OCI-LY3 (cell line): ENCODE data around the gene MXRA8.

Source experiments
- H2AFZ ChIP-seq: fragments of 200-600, 300-600 bp; shearing (Covaris generic); 2 replicates; pipeline ENCODE4 v1.6.0; 2014; ENCODE audit warnings: antibody characterized with exemption, low read depth, low read length
- H3K27ac ChIP-seq: fragments of 200-600, 300-600 bp; sonication (generic); 2 replicates; pipeline ENCODE4 v1.5.1; 2014; ENCODE audit warnings: mild to moderate bottlenecking, low read length, moderate library complexity, mixed read lengths
- H3K27me3 ChIP-seq: fragments of 200-600, 300-600 bp; sonication (generic); 2 replicates; pipeline ENCODE4 v1.6.1; 2014; ENCODE audit warnings: low read depth, low read length, mixed read lengths
- H3K36me3 ChIP-seq: fragments of 200-600, 300-600 bp; sonication (generic); replicated peaks from 2 replicates; pipeline ENCODE3; 2014; ENCODE audit warnings: low read depth, low read length, mixed read lengths
- H3K4me1 ChIP-seq: fragments of 300-600, 200-600 bp; sonication (generic); 2 replicates; pipeline ENCODE4 v1.6.1; 2014; ENCODE audit warnings: low read length, mixed read lengths
- H3K4me2 ChIP-seq: fragments of 200-600, 300-600 bp; sonication (generic); 2 replicates; pipeline ENCODE4 v1.6.1; 2014; ENCODE audit warnings: low read length, mixed read lengths
- H3K4me3 ChIP-seq: fragments of 300-600, 200-600 bp; sonication (generic); 2 replicates; pipeline ENCODE4 v1.5.1; 2014; ENCODE audit warnings: antibody characterized with exemption, mild to moderate bottlenecking, low read length, moderate library complexity
- H3K79me2 ChIP-seq: fragments of 300-600, 200-600 bp; shearing (Covaris generic); 2 replicates; pipeline ENCODE4 v1.6.1; 2014; ENCODE audit warnings: mild to moderate bottlenecking, low read length, mixed read lengths
- H3K9ac ChIP-seq: fragments of 300-600, 200-600 bp; shearing (Covaris generic); 2 replicates; pipeline ENCODE4 v1.6.0; 2014; ENCODE audit warnings: mild to moderate bottlenecking, low read length, moderate library complexity
- H3K9me3 ChIP-seq: fragments of 200-600, 300-600 bp; shearing (Covaris generic); 2 replicates; pipeline ENCODE4 v1.6.1; 2014; ENCODE audit warnings: low read length, mixed read lengths; ENCODE audit not compliant: insufficient read depth
- H4K20me1 ChIP-seq: fragments of 200-600, 300-600 bp; sonication (generic); 2 replicates; pipeline ENCODE4 v1.6.1; 2016; ENCODE audit warnings: low read length, mixed read lengths; ENCODE audit not compliant: insufficient read depth
- CTCF ChIP-seq: fragments of 200-600, 300-600 bp; sonication (generic); IDR thresholded peaks from 2 replicates; pipeline ENCODE4 v1.5.1; 2014; ENCODE audit warnings: antibody characterized with exemption, low read length, low read depth
- EZH2phosphoT487 ChIP-seq: fragments of 200-600 bp; shearing (Covaris generic); IDR thresholded peaks from 2 replicates; pipeline ENCODE4 v1.6.1; 2018; ENCODE audit warnings: antibody characterized with exemption, mixed run types, low read depth

The MXRA8 gene

GRCh38 chr1:1324524-1325287, 33.6 kb downstream of the MXRA8 start, which contains the start of the genes CPTP and INTS11:
Gene CPTP, plus strand, starts transcription at chr1:1324802. Its CDS starts 2,109 bp downstream, at chr1:1326911.
Gene INTS11, minus strand, starts transcription at chr1:1324660. Its CDS starts 52 bp downstream, at chr1:1324608.
- H3K9ac ChIP-seq, result peak within 1 kb of the TSS; percentile 92
- peaks cover 15% of the 10 kb centered on the region for H3K4me1 ChIP-seq
- peak within 1 kb of the TSS; percentile 81 for H3K4me3 ChIP-seq
- H3K27ac ChIP-seq, result peak within 1 kb of the TSS; percentile 44; the same call in 1 of the 2 replicates
- H3K36me3 ChIP-seq, result peaks cover 4% of the 10 kb centered on the region
- no peaks in the 10 kb centered on the region for H3K9me3 ChIP-seq
- TF ChIP-seq EZH2phosphoT487, result no peak
- TF ChIP-seq CTCF, result no peak
- H4K20me1 ChIP-seq, result peaks cover 30% of the 10 kb centered on the region
- no peaks in the 10 kb centered on the region for H3K27me3 ChIP-seq
- peaks cover 56% of the 10 kb centered on the region for H3K79me2 ChIP-seq
- peak within 1 kb of the TSS; percentile 94 for H3K4me2 ChIP-seq
- H2AFZ ChIP-seq, result peak within 1 kb of the TSS; percentile 46; the same call in 1 of the 2 replicates

- Histone ChIP-seq H2AFZ (peak overlapping the region; percentile 46; the same call in 1 of the 2 replicates), H3K4me2 (peak overlapping the region; percentile 52), H3K9ac (peak overlapping the region; percentile 92), H3K4me1 (peaks cover 15% of the 10 kb centered on the region), H4K20me1 (peaks cover 30% of the 10 kb centered on the region), H3K27me3 (no peaks in the 10 kb centered on the region), H3K9me3 (no peaks in the 10 kb centered on the region), H3K79me2 (peaks cover 60% of the 10 kb centered on the region), H3K27ac (peak overlapping the region; percentile 44; the same call in 1 of the 2 replicates), H3K4me3 (peak overlapping the region; percentile 81), H3K36me3 (peaks cover 5% of the 10 kb centered on the region)
- TF ChIP-seq EZH2phosphoT487 (no peak), CTCF (no peak)
These were observed 34.3 kb downstream of the MXRA8 start for GRCh38 chr1:1324084-1324523.

- Histone ChIP-seq H3K36me3 (peaks cover 8% of the 10 kb centered on the region), H3K4me3 (no peak overlapping the region), H2AFZ (no peak overlapping the region), H3K9ac (no peak overlapping the region), H3K4me1 (peaks cover 15% of the 10 kb centered on the region), H4K20me1 (peaks cover 30% of the 10 kb centered on the region), H3K27me3 (no peaks in the 10 kb centered on the region), H3K9me3 (no peaks in the 10 kb centered on the region), H3K4me2 (peak overlapping the region; percentile 36), H3K79me2 (peaks cover 64% of the 10 kb centered on the region), H3K27ac (no peak overlapping the region)
- TF ChIP-seq EZH2phosphoT487 (no peak), CTCF (no peak)
These were observed 35.4 kb downstream of the MXRA8 start for GRCh38 chr1:1322952-1323351.

- Histone ChIP-seq H3K27me3 (no peaks in the 10 kb centered on the region), H2AFZ (no peak overlapping the region), H3K36me3 (peaks cover 10% of the 10 kb centered on the region), H3K9ac (no peak overlapping the region), H4K20me1 (peaks cover 30% of the 10 kb centered on the region), H3K4me3 (no peak overlapping the region), H3K79me2 (peaks cover 67% of the 10 kb centered on the region), H3K9me3 (no peaks in the 10 kb centered on the region), H3K4me2 (no peak overlapping the region), H3K4me1 (peaks cover 15% of the 10 kb centered on the region), H3K27ac (no peak overlapping the region)
- TF ChIP-seq EZH2phosphoT487, result no peak
- no peak for TF ChIP-seq CTCF
These were observed 35.9 kb downstream of the MXRA8 start for GRCh38 chr1:1322418-1322817.
